H1 (cell line): Measurements from ENCODE around the gene AHNAK2. TPM values are rescaled to one million over a fixed set of nuclear protein-coding genes. Genes with fewer than 3 reads are reported as not detected.

Source experiments
- TCF12 ChIP-seq: IDR thresholded peaks from 2 replicates; pipeline ENCODE4 v1.6.1; 2011; ENCODE audit warnings: low read depth, mild to moderate bottlenecking, low read length
- polyA plus RNA-seq, 7 experiments: library from polyadenylated mRNA; depleted of rRNA in 3 of 7; stranded (reverse) in 5 of 7; unstranded in 2 of 7; fragments of >200 nt in 5 of 7; fragments of 200-250 nt in 2 of 7; gene quantifications; 1 replicate in 5 of 7; 2 replicates in 1 of 7; 4 replicates in 1 of 7; pipeline versions ENCODE4 v1.2.1 to v1.2.3, GENCODE V29; 2011 to 2013; ENCODE audit warnings: missing spikeins in 2 of 7, mixed read lengths in 2 of 7
- total RNA-seq: library from RNA; stranded (reverse); fragmentation: NEBNext Ultra II Directional; extraction: Animal tissue kit (Norgen Biotek cat#: 25700); gene quantifications from 2 replicates; pipeline ENCODE4 v1.2.1, GENCODE V29; 2021

AHNAK2 gene
- total and polyA plus RNA-seq, 2 of the 8 experiments (the other 6 are each of a cell fraction or from before 2014, with no cell fraction given): 0.95 to 2.0 TPM

- no peak for TF ChIP-seq TCF12
Measured at GRCh38 chr14:104897330-104898194, 80.6 kb downstream of the AHNAK2 start (continued).
